Activated CD4-positive, alpha-beta T cell treated with anti-CD3 and anti-CD28 coated beads for 1 hour (primary cell): ENCODE measurements around the gene GGTLC2.
A peak's percentile ranks its signal among the peaks of the same experiment; 100 is the strongest.

Source experiments
- DNase-seq: peaks from one replicate; pipeline ENCODE4 v3.0.0-alpha.2; 2020

GGTLC2 gene

GRCh38 chr22:22692707-22693530, 48.5 kb downstream of the GGTLC2 start:
- peak; percentile 46 for DNase-seq

- no peak for DNase-seq
These were observed 49.1 kb downstream of the GGTLC2 start for GRCh38 chr22:22693531-22693884.

GRCh38 chr22:22694106-22694505, 49.7 kb downstream of the GGTLC2 start:
- DNase-seq = no peak

- no peak for DNase-seq
These were observed 51.7 kb downstream of the GGTLC2 start for GRCh38 chr22:22696104-22696503.
